ENCODE data around the gene TCEAL4.

DNA sequence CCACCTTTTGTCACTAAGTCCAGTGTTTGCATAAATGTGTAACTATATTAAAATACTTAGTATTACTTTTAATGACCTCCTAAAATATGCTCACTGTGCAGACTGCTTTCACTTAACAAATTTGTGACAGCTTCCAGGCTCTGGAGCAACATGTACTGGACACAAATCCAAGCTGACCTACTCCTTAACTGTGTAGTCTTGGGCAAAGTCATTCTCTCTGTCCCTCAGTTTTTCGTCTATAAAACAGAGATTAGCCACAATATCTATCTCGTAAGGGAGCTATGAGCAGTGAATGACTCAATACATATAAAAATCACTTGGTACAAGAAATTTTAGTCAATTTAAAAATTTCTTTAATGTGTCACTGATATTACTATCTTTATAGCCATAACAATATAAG is 45.6 kb upstream of the TCEAL4 start:
- no peak for TF ChIP-seq CTCF (IDR thresholded peaks at IDR 0.05)
- TF ChIP-seq EZH2 (IDR thresholded peaks at IDR 0.05), result no peak

Measured in neural progenitor cell (in vitro differentiated cells).